Ascending aorta (tissue), 2 donors: ENCODE results near the gene UNC13A. TPM values are rescaled to one million over a fixed set of nuclear protein-coding genes. Genes with fewer than 3 reads are reported as not detected.

Source experiments
- DNase-seq, 2 donors: peaks; one replicate each; pipeline ENCODE4 v3.0.0-alpha.2; 2019; ENCODE audit warnings: low spot score in 2 of 2
- H3K27ac ChIP-seq, 2 donors: fragments of 200-600 bp; sonication (generic); one replicate each; pipeline ENCODE4 v1.5.1; 2016 to 2017; ENCODE audit warnings: mild to moderate bottlenecking in 1 of 2
- H3K27me3 ChIP-seq: fragments of 200-600 bp; sonication (generic); one replicate; pipeline ENCODE4 v1.5.1; 2017
- H3K36me3 ChIP-seq, 2 donors: fragments of 200-600 bp; sonication (generic); one replicate each; pipeline ENCODE4 v1.5.1; 2016
- H3K4me1 ChIP-seq, 2 donors: fragments of 200-600 bp; sonication (generic); one replicate each; pipeline ENCODE4 v1.5.1; 2016 to 2017; ENCODE audit warnings: mild to moderate bottlenecking in 1 of 2
- H3K4me3 ChIP-seq, 2 donors: fragments of 200-600 bp; sonication (generic); one replicate each; pipeline ENCODE4 v1.5.1; 2016 to 2017; ENCODE audit warnings: mild to moderate bottlenecking in 1 of 2
- H3K9me3 ChIP-seq, 2 donors: fragments of 200-600 bp; sonication (generic); one replicate each; pipeline ENCODE4 v1.5.1; 2016
- intact Hi-C: fragments of 100-400 bp; cut with DNase I; formaldehyde crosslinking; loops from one replicate; pipeline ENCODE4 v1.15.1; 2023
- total RNA-seq: library from RNA; depleted of rRNA; stranded (reverse); fragments of >200 nt; gene quantifications from one replicate; pipeline ENCODE4 v1.1.0, GENCODE V29; 2016
- TF ChIP-seq, protein P1 (sequence below), 3 experiments: fragments of 200-600 bp in 2 of 3; fragments of 450-650 bp in 1 of 3; sonication (generic) in 2 of 3; IDR thresholded peaks; one replicate each; pipeline ENCODE4 v1.5.1; 2016 to 2019; ENCODE audit warnings: antibody characterized with exemption in 3 of 3, mild to moderate bottlenecking in 1 of 3, moderate library complexity in 1 of 3

The UNC13A gene
- total RNA-seq, 1 donor from 2014 or later: 2.2 TPM

DNA sequence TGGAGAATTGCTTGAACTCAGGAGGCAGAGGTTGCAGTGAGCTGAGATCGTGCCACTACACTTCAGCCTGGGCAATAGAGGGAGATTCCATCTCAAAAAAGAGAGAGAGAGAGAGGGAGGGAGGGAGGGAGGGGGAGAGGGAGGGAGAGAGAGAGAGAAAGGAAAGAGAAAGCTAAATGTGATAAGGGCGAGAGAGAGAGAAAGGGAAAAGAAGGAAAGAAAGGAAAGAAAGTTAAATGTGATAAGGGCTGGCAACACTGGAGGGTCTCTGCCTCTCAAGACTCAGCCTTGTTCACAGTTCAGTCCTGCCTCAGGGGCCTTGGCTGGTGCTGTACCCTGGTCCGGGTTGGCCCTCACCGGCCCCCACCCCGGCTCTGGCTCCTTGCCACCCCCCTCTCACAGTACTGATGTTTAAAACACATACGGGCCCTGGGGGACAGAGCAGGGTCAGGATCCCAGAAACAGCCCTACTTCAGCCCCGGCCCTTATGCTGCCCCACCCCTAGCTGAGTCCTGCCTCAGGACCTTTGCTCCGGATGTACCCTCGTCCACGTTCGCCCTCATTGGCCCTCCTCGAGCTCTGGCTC, 34.6 kb upstream of the UNC13A start:
- Histone ChIP-seq H3K4me1 (peaks cover 9 to 34% of the 10 kb centered on the region in 2 donors), H3K36me3 (peaks cover 36 to 51% of the 10 kb centered on the region in 2 donors), H3K27ac (no peak overlapping the region), H3K9me3 (no peaks in the 10 kb centered on the region), H3K4me3 (no peak overlapping the region), H3K27me3 (no peaks in the 10 kb centered on the region)
- DNase-seq: no peak
- intact Hi-C loops: no loop called here
- TF ChIP-seq, protein P1, sequence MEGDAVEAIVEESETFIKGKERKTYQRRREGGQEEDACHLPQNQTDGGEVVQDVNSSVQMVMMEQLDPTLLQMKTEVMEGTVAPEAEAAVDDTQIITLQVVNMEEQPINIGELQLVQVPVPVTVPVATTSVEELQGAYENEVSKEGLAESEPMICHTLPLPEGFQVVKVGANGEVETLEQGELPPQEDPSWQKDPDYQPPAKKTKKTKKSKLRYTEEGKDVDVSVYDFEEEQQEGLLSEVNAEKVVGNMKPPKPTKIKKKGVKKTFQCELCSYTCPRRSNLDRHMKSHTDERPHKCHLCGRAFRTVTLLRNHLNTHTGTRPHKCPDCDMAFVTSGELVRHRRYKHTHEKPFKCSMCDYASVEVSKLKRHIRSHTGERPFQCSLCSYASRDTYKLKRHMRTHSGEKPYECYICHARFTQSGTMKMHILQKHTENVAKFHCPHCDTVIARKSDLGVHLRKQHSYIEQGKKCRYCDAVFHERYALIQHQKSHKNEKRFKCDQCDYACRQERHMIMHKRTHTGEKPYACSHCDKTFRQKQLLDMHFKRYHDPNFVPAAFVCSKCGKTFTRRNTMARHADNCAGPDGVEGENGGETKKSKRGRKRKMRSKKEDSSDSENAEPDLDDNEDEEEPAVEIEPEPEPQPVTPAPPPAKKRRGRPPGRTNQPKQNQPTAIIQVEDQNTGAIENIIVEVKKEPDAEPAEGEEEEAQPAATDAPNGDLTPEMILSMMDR (IDR thresholded peaks at IDR 0.05): no peak

DNA sequence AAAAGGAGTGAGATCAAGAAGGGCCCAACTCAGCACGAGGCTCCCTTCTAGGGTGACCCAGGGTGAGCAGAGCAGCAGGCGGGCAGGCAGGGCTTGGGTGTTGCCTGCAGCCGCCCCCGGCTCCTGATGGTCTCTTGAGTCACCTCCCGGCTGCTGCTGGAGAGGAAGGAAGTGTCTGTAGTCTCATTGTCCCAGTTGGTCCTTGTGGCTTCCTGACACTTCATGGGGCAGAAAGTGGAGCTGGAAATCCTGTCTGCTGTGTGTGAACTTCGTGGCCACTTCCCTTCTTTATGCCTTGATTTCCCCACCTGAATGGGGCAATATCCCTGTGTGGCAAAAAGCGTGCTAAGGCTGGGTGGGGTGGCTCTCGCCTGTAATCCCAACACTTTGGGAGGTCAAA, 33.7 kb upstream of the UNC13A start:
- DNase-seq: peak; percentile 25 to 72
- Histone ChIP-seq H3K4me1 (peaks cover 12 to 38% of the 10 kb centered on the region in 2 donors), H3K4me3 (peak overlapping the region in 1 of 2 donors; percentile 86), H3K27ac (no peak overlapping the region), H3K27me3 (no peaks in the 10 kb centered on the region), H3K9me3 (no peaks in the 10 kb centered on the region), H3K36me3 (peaks cover 27 to 42% of the 10 kb centered on the region in 2 donors)
- TF ChIP-seq, protein P1 (IDR thresholded peaks at IDR 0.05): no peak
- intact Hi-C loops: no loop called here

DNA sequence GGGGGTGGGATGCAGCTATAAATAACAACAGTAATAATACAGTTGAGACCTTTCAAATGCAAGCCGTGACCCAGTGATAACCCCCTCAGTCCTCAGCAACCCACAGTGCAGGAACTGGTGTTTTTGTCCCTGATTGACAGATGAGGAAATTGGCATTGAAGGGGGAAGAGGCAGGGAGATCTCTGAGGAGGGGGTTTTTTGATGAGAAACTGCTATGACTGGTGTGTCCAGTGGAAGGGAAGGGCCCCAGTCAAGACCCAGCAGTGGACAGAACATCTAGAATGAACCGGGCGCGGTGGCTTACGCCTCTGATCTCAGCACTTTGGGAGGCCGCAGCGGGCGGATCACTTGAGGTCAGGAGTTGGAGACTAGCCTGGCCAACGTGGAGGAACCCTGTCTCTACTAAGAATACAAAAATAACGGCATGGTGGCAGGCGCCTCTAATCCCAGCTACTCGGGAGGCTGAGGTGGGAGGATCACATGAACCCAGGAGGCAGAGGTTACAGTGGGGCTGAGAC, 33.0 kb upstream of the UNC13A start:
- Histone ChIP-seq H3K9me3 (no peaks in the 10 kb centered on the region), H3K27me3 (no peaks in the 10 kb centered on the region), H3K27ac (no peak overlapping the region), H3K36me3 (peaks cover 20 to 35% of the 10 kb centered on the region in 2 donors), H3K4me1 (peaks cover 12 to 38% of the 10 kb centered on the region in 2 donors), H3K4me3 (peak overlapping the region in 1 of 2 donors; percentile 86)
- TF ChIP-seq, protein P1 (IDR thresholded peaks at IDR 0.05): no peak
- intact Hi-C loops: no loop called here
- DNase-seq: no peak

DNA sequence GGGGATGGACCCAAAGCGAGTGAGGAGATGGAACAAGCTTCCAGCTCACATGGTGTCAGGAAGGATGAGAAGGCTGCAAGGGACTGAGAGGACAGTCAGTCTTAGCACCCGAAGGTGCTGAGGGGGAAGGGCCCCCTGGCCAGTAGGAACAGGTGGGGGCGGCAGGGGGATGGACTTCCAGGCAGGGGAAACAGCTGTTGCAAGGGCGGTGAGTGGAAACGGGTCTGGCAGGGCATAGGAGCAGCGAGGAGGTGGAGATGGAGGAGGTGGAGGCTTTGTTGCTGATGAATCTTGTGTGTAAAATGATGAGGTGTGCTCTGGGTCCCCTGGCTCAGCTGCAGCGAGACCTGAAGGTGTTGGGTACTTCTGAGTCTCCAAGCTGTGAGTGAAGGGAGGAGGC, 32.3 kb upstream of the UNC13A start:
- Histone ChIP-seq H3K27me3 (no peaks in the 10 kb centered on the region), H3K27ac (no peak overlapping the region), H3K9me3 (no peaks in the 10 kb centered on the region), H3K4me3 (peak overlapping the region; percentile 86 to 99), H3K36me3 (peaks cover 13 to 28% of the 10 kb centered on the region in 2 donors), H3K4me1 (peaks cover 12 to 38% of the 10 kb centered on the region in 2 donors)
- TF ChIP-seq, protein P1 (IDR thresholded peaks at IDR 0.05): no peak
- no peak for DNase-seq
- intact Hi-C loops: no loop called here

DNA sequence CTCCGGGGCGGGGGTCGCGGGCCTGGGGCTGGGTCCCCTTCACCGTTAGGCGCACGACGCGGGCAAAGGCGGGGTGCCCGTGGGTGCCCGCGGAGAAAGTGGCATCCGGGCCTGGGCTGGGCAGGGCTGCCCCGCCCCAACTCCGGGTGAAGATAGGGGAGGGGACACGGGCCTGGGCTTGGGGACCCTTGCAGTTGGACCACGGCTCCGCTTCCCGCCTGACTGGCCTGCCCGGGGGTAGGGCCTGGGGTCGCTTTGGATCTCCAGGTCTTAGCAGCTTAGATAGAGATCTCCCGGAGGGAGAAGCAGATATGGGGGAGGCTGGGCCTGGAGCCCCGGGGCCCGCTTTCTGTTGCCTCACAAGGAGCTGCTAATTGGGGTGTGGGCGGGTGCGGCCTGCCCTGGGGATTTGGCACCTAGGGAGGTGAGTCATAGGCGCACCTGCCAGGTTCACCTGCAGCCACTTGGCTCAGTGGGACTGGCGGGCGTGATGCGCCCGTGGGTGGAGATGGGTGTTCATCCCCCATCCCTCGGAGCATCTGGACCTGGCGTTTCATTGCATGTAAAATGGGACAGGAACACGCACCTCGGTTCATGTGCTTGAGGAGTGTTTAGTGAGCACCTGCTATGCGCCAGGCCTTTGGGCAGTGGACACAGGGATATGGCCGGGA, 31.7 kb upstream of the UNC13A start:
- peak overlapping the region; percentile 22 to 50 for H3K27ac ChIP-seq

More for the DNA sequence above, 31.7 kb upstream of the UNC13A start:
- TF ChIP-seq, protein P1 (IDR thresholded peaks at IDR 0.05): no peak
- Histone ChIP-seq H3K4me1 (peaks cover 12 to 38% of the 10 kb centered on the region in 2 donors), H3K4me3 (peak overlapping the region; percentile 86 to 99), H3K27me3 (no peaks in the 10 kb centered on the region), H3K9me3 (no peaks in the 10 kb centered on the region), H3K36me3 (peaks cover 9 to 22% of the 10 kb centered on the region in 2 donors)
- DNase-seq: no peak
- intact Hi-C loops: loop anchor here (5.0 to 10.0 kb wide), 2 partner anchors 63 to 135 kb away; partner anchors contain the start of gene RPL18A
